Ishikawa (cell line): ENCODE data around the gene MSH2.

ENCODE experiments used
- FOXM1 ChIP-seq: IDR thresholded peaks from 2 replicates; pipeline ENCODE4 v1.6.1; 2012; ENCODE audit warnings: low read depth, borderline replicate concordance
- MAX ChIP-seq: IDR thresholded peaks from 2 replicates; pipeline ENCODE4 v1.6.1; 2012
- NFIC ChIP-seq: IDR thresholded peaks from 2 replicates; pipeline ENCODE4 v1.6.1; 2012
- TAF1 ChIP-seq: IDR thresholded peaks from 2 replicates; pipeline ENCODE4 v1.6.1; 2012; ENCODE audit warnings: low read depth, mild to moderate bottlenecking
- TCF12 ChIP-seq: IDR thresholded peaks from 2 replicates; pipeline ENCODE4 v1.6.1; 2012; ENCODE audit warnings: low read depth
- YY1 ChIP-seq: IDR thresholded peaks from 2 replicates; pipeline ENCODE4 v1.6.1; 2012; ENCODE audit warnings: low read depth

GRCh38 chr2:47508641-47509040 lies 105.7 kb downstream of the MSH2 start:
- TF ChIP-seq FOXM1 = no peak
- no peak for TF ChIP-seq YY1
- no peak for TF ChIP-seq NFIC
- no peak for TF ChIP-seq TCF12
- TF ChIP-seq MAX = no peak
- TF ChIP-seq TAF1 = no peak
